Stimulated activated CD4-positive, alpha-beta T cell treated with anti-CD3 and anti-CD28 coated beads, Interleukin-15, amount 100 ng/mL, for 24 hours (primary cell): Measurements from ENCODE around the gene DLGAP5.

Source experiments
- DNase-seq: peaks from one replicate; pipeline ENCODE4 v3.0.0-alpha.2; 2020

DLGAP5 gene

GRCh38 chr14:55188686-55189295, 2.6 kb downstream of the DLGAP5 start:
- DNase-seq: no peak

GRCh38 chr14:55180434-55180833, 11.0 kb downstream of the DLGAP5 start:
- no peak for DNase-seq

GRCh38 chr14:55180006-55180405, 11.4 kb downstream of the DLGAP5 start:
- DNase-seq: no peak

GRCh38 chr14:55170526-55170925, 20.9 kb downstream of the DLGAP5 start:
- no peak for DNase-seq

- no peak for DNase-seq
These were observed 30.4 kb downstream of the DLGAP5 start for GRCh38 chr14:55160989-55161388.

- no peak for DNase-seq
These were observed 33.0 kb downstream of the DLGAP5 start for GRCh38 chr14:55158412-55158811.

GRCh38 chr14:55157080-55157479, 34.3 kb downstream of the DLGAP5 start:
- no peak for DNase-seq

- DNase-seq: no peak
These were observed 37.4 kb downstream of the DLGAP5 start for GRCh38 chr14:55153951-55154350.

GRCh38 chr14:55152052-55152753, 39.2 kb downstream of the DLGAP5 start:
- DNase-seq: no peak

GRCh38 chr14:55151601-55152000, 39.8 kb downstream of the DLGAP5 start:
- no peak for DNase-seq

- no peak for DNase-seq
These were observed 45.0 kb downstream of the DLGAP5 start for GRCh38 chr14:55146425-55146824.

GRCh38 chr14:55142466-55142865, 48.9 kb downstream of the DLGAP5 start:
- no peak for DNase-seq

GRCh38 chr14:55141825-55142224, 49.6 kb downstream of the DLGAP5 start:
- no peak for DNase-seq

GRCh38 chr14:55139696-55140509, 51.5 kb downstream of the DLGAP5 start:
- no peak for DNase-seq

GRCh38 chr14:55139141-55139540, 52.2 kb downstream of the DLGAP5 start:
- no peak for DNase-seq

GRCh38 chr14:55138091-55138490, 53.3 kb downstream of the DLGAP5 start:
- no peak for DNase-seq

- DNase-seq: no peak
These were observed 54.2 kb downstream of the DLGAP5 start for GRCh38 chr14:55136885-55137786.

GRCh38 chr14:55136241-55136640, 55.1 kb downstream of the DLGAP5 start:
- DNase-seq: no peak

- no peak for DNase-seq
These were observed 58.0 kb downstream of the DLGAP5 start for GRCh38 chr14:55133416-55133815.

GRCh38 chr14:55131370-55132137, 59.8 kb downstream of the DLGAP5 start:
- DNase-seq: no peak

- DNase-seq: no peak
These were observed 61.2 kb downstream of the DLGAP5 start for GRCh38 chr14:55130196-55130550.
